Caki2 (cell line): ENCODE data around the gene EMD. TPM values are rescaled to one million over a fixed set of nuclear protein-coding genes. Genes with fewer than 3 reads are reported as not detected.
"Not testable (repeated sequence)": the region's sequence is repeated elsewhere in the genome, so short reads cannot be mapped to it uniquely, and the experiment has no call there.

ENCODE experiments used
- DNase-seq: peaks from one replicate; pipeline ENCODE4 v3.0.0-alpha.2; 2015; ENCODE audit warnings: low read depth
- in situ Hi-C: cut with HindIII; loops from 2 replicates; pipeline ENCODE4 v1.10.0; 2016; ENCODE audit warnings: low sequenced_read_pairs, low pct_unique_long_range_greater_than_20kb, mixed read lengths
- total RNA-seq: library from RNA; depleted of rRNA; stranded (reverse); fragments of >200 nt; shearing (Covaris generic); gene quantifications from 2 replicates; pipeline ENCODE4 v1.2.3, GENCODE V29; 2014; ENCODE audit warnings: low replicate concordance; rRNA removed

The EMD gene
- 32.0 and 48.7 TPM in 2 replicates for total RNA-seq

GRCh38 chrX:154378799-154379568 is at the start of gene EMD:
TSS of gene EMD (plus strand) at chrX:154379295. CDS start at chrX:154379485, 190 bp downstream.
- DNase-seq = peak; percentile 98
- in situ Hi-C loops = no loop called here

DNA sequence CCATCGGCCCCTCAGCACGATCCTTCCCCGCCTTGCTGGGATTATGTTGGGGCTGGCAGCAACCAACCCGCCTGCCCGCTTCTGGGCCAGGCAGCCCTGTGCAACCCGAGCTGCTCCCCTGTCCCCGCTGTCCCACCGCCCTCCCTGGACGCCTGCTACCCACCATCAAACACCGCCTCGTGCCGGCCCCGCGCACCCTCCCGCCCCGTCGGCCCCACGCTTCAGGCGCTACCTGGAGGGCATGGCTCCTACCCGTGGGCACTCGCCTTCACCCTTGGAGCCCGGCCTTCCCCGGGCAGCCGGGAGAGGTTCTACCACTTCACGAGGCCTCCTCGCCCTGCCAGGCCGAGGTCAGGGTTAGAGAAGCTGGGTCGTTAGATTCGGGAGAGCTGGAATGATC is 46.5 kb upstream of the EMD start:
- no peak for DNase-seq
- in situ Hi-C loops = no loop called here

DNA sequence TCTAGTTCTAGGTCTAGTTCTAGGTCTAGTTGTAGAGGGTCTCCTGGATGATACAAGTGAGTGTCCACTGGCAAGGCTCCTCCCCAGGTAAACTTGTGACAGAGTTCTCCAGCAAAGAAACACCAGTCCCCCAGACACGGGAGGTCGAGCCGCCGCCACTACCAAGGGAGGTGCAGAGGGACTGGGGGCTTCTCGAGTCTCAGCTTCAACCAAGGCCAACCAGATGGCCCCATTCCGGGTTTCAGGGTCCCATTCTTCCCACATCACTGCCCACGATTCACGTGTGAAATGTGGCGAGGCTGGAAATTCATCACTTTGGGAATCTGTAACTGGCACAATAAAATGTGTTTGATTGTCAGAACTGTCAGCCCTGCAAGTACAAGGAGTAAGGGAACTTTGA is 46.0 kb upstream of the EMD start:
- no peak for DNase-seq
- in situ Hi-C loops = no loop called here

- no peak for DNase-seq
- in situ Hi-C loops = no loop called here
Measured at GRCh38 chrX:154333837-154334271, 45.2 kb upstream of the EMD start.

DNA sequence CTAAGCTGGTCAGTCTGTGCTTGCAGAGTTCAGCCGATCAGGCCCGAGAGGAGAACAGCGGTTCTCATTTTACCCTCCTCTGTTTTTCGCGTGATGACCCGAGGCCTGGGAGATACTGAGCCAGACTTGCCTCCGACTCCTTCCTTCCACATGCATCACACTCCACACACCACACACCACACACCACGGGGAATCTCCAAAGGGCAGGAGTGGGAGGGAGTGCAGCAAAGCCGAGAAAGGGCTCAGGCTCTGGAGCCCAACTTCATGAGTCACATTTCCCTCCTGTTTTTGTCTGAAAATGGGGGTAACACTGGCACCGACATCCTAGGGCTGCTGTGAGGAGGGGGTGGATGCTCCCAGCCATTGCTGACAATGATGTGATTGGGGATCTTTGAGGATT is 44.6 kb upstream of the EMD start:
- no peak for DNase-seq
- in situ Hi-C loops = no loop called here

DNA sequence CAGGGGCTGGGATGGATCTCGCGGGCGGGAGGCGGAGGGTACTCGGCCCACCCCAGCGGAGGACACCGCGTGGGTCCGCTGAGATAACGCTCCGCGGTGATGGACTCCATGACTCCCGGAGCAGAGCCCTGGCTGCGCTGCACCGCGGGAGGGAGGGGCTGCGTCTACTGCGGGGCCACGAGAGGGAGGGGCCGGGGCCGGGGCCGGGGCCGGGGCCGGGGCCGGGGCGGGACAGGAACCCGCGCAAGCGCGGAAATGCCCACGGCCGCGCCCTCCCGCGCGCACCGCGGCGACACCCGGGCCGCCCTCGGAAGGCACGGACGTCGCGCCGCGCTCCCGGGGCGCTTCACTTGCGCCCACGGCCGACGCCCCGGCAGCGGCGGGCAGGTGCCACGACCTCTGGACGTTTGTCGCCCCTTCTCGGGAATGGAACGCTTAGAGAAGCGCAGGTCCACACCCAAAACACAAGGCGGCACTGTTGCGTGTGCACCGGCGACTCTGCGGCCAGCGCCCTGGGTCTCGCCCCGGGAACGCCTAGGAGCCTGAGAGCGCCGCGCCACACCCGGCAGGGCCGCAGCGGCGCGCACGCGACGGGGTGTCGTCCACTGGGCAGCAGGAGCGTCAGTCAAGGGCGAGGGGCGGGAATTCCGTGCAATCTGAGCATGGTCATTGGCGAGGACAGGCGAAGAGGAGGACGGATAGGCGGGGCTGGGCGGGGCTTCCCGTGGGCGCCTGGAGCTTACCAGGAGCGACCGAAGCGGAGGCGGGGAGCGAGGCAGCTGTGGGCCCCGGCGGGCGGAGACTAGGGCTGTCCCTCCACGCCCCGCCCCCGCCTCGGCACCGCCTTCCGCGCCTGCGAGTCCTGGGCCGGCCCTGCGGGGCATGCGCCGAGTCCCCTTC is 37.4 kb upstream of the EMD start:
- in situ Hi-C loops, DNase-seq: not testable (repeated sequence)

DNA sequence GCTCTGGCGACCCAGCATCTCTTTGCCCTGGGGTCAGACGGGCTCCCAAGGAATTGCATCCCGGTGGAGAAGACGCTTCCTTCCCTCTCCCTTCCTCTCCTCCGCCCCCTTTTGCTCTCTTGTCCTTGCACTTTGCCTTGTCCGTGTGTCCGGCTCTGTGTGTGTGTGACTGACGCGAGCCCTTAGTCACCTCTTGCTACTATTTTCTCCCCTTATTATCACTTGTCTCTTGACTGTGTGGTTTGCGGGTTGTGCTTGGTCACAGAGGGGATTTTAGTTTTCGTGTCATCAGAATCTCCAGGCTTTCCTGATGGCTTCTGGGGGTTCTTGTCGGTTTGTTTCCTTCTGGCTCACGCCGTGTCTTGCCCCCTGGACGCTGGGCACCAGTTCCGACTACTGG is 36.0 kb upstream of the EMD start:
- in situ Hi-C loops, DNase-seq: not testable (repeated sequence)

- in situ Hi-C loops = not testable (repeated sequence)
Measured at GRCh38 chrX:154343620-154344019, 35.5 kb upstream of the EMD start.

GRCh38 chrX:154348114-154348531 is 31.0 kb upstream of the EMD start:
- in situ Hi-C loops = no loop called here
- DNase-seq = no peak

More at GRCh38 chrX:154343620-154344019, 35.5 kb upstream of the EMD start:
- DNase-seq = not testable (repeated sequence)

- no peak for DNase-seq
Measured at GRCh38 chrX:154348646-154349358, 30.3 kb upstream of the EMD start.

DNA sequence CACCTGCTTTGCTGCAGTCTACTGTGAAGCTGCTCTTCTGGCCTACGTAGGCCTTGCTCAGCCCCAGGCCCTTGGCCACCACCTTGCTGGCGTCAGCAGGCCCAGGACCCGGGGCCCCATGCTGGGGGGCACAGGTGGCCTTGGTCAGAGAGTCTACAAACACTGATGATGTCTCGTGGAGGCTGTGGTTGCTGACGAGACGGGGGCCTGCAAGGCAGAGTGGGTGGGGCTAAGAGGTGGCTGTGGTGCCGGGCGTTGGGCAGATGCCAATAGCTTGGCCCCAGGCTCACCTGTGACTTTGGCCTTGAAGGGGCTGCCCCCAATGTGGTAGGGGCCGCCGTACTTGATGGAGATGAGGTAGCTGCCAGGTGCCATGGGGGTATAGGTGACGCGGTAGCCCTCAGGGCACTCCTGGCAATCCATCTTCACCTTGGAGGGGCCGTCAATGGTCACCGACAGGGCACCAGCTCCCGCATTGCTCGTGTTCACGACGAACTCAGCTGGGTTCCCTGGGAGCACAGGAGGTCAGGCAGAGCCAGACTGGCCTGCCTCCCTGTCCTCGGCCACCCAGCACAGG is 29.6 kb upstream of the EMD start:
- in situ Hi-C loops = no loop called here
- no peak for DNase-seq

More at GRCh38 chrX:154348646-154349358, 30.3 kb upstream of the EMD start:
- in situ Hi-C loops = no loop called here

- DNase-seq = no peak
Measured at GRCh38 chrX:154349979-154350378, 29.1 kb upstream of the EMD start.

GRCh38 chrX:154350429-154351182 is 28.5 kb upstream of the EMD start:
- no peak for DNase-seq
- in situ Hi-C loops = no loop called here

More at GRCh38 chrX:154349979-154350378, 29.1 kb upstream of the EMD start:
- in situ Hi-C loops = no loop called here

DNA sequence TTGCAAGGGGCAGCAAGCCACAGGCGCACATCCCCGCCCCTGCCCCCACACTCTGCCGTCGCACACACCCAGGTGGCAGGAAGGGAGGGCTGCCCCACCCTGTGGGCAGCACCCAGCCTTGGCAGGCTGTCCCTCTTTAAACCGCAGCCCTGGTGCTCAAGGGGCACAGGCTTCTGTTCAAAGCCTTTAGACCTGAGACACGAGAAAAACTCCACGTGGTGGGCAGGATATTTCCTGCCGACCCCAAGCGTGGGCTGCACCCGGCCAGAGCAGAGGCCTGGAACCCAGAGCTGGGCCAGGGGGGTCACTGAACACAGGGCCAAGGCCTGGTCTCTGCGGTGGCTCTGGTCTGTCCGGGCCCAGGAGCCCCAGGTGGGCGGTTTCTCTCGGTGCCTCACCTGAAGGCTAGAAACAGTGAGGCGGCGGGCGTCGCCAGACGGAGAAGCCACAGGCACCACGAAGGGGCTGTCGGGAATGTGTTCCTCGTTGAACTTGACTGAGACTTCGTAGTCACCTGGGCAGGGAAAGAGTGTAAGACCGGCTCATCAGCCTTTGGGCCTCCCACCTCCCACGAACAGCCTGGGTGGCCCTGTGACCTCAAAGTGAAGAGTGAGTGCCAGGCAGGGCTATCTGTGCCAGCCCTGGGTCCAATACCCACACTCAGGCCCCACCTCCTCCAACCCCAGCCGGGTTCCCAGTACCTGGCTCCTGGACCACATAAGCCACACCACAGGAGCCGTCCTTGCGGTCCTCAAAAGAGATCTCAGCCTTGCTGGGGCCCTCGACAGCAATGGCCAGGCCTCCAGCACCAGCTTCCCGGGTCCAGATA is 27.7 kb upstream of the EMD start:
- DNase-seq = no peak

GRCh38 chrX:154352012-154352401 is 27.1 kb upstream of the EMD start:
- in situ Hi-C loops = no loop called here
- no peak for DNase-seq

More for the DNA sequence above, 27.7 kb upstream of the EMD start:
- in situ Hi-C loops = no loop called here

DNA sequence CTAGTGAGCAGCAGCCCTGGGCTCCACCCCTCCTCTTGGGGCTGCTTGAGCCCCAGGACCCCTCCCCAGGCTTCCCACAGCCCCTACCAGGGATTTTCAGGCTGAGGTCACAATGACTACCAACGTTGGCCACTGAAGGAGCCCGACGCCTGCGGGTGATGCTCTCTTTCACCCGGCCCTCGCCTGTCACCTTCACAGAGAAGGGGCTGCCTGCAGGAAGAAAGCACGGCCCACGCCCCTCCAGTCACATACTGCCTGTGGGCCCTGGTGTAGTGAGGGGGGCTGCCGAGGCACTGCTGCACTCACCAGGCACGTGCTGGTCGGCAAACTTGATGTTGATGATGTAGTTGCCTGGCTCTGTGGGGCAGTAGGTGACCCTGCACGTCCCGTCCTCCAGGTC is 26.6 kb upstream of the EMD start:
- DNase-seq = no peak
- in situ Hi-C loops = no loop called here
